Suprapubic skin (tissue), 4 donors: Measurements from ENCODE around the gene LRP4. TPM values are rescaled to one million over a fixed set of nuclear protein-coding genes. Genes with fewer than 3 reads are reported as not detected.
A peak's percentile ranks its signal among the peaks of the same experiment; 100 is the strongest.

Experiments used
- DNase-seq, 2 donors: peaks; one replicate each; pipeline ENCODE4 v3.0.0-alpha.2; 2019; ENCODE audit warnings: low spot score in 2 of 2
- H3K27ac ChIP-seq: fragments of 200-600 bp; sonication (generic); one replicate; pipeline ENCODE4 v1.5.1; 2019
- H3K27me3 ChIP-seq: fragments of 200-600 bp; sonication (generic); one replicate; pipeline ENCODE4 v1.5.1; 2019
- H3K36me3 ChIP-seq: fragments of 200-600 bp; sonication (generic); one replicate; pipeline ENCODE4 v1.5.1; 2019
- H3K4me1 ChIP-seq: fragments of 200-600 bp; sonication (generic); one replicate; pipeline ENCODE4 v1.5.1; 2019
- H3K4me3 ChIP-seq: fragments of 200-600 bp; sonication (generic); one replicate; pipeline ENCODE4 v1.5.1; 2019; ENCODE audit warnings: mild to moderate bottlenecking
- H3K9me3 ChIP-seq: fragments of 200-600 bp; sonication (generic); one replicate; pipeline ENCODE4 v1.5.1; 2019
- CTCF ChIP-seq, 2 donors: fragments of 200-600 bp in 1 of 2; fragments of 450-650 bp in 1 of 2; sonication (generic) in 1 of 2; IDR thresholded peaks; one replicate each; pipeline ENCODE4 v1.5.1; 2016 to 2019; ENCODE audit warnings: antibody characterized with exemption in 2 of 2, mild to moderate bottlenecking in 1 of 2, moderate library complexity in 1 of 2
- EP300 ChIP-seq: sonication (generic); formaldehyde crosslinking; IDR thresholded peaks from one replicate; pipeline ENCODE4 v1.6.1; 2017; ENCODE audit warnings: antibody characterized with exemption
- POLR2A ChIP-seq, 2 donors: fragments of 450-650 bp; IDR thresholded peaks; one replicate each; pipeline ENCODE4 v1.6.1; 2017; ENCODE audit warnings: antibody characterized with exemption in 2 of 2, mild to moderate bottlenecking in 2 of 2, moderate library complexity in 2 of 2
- POLR2AphosphoS5 ChIP-seq, 3 donors: sonication (generic); formaldehyde crosslinking; IDR thresholded peaks; one replicate each; pipeline ENCODE4 v1.6.1; 2017; ENCODE audit warnings: antibody characterized with exemption in 3 of 3
- WGBS: methylation state at CpG from one replicate; pipeline ENCODE4 v1.1.5; 2018; 5-methylcytosine and 5-hydroxymethylcytosine counted together
- total RNA-seq, 4 donors: library from RNA; depleted of rRNA; stranded (reverse); fragments of >200 nt; gene quantifications; one replicate each; pipeline ENCODE4 v1.1.0, GENCODE V29; 2016

LRP4 gene
- total RNA-seq, 4 donors from 2014 or later = 52.2 to 308 (median 90.4) TPM

DNA sequence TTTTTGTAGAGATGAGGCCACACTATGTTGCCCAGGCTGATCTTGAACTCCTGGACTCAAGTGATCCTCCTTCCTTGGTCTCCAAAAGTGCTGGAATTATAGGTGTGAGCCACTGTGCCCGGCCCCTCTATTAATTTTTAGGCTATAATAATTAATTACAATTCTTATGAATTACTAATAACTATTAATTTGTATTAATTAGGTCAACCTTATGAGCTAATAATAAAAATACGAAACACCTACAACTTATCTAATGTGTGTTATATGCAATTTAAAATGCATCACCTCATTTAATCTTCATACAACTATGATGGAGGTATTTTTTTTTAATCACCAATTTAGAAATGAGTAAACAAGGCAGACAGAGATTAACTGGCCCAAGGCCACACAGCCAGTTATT is 26.2 kb downstream of the LRP4 start:
- no peak for TF ChIP-seq POLR2AphosphoS5 (IDR thresholded peaks at IDR 0.05)
- no peak for TF ChIP-seq POLR2A (IDR thresholded peaks at IDR 0.05)
- no peak for TF ChIP-seq EP300
- TF ChIP-seq CTCF (IDR thresholded peaks at IDR 0.05) = no peak
- WGBS = 93% methylated on average over 2 of the region's 2 CpGs
- DNase-seq = no peak
- H3K27me3 ChIP-seq = no peaks in the 10 kb centered on the region
- H3K4me3 ChIP-seq = no peak overlapping the region
- no peak overlapping the region for H3K27ac ChIP-seq
- H3K9me3 ChIP-seq = no peaks in the 10 kb centered on the region
- peaks cover 52% of the 10 kb centered on the region for H3K36me3 ChIP-seq
- peaks cover 16% of the 10 kb centered on the region for H3K4me1 ChIP-seq

DNA sequence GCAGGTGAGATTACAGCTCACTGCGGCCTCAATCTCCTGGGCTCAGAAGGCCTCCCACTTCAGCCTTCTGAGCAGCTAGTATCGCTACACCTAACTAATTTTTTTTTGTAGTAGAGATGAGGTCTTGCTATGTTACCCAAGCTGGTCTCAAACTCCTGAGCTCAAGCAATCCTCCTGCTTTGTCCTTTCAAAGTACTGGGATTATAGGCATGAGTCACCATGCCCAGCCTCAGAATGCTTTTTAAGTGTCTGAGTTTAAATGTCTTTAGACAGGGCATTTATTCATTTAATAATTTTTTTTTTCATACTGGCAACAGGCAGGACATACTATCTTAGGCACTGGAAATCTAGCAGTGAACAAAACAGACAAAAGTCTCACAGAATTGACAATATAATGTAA is 27.7 kb downstream of the LRP4 start:
- Histone ChIP-seq H3K9me3 (no peaks in the 10 kb centered on the region), H3K27ac (no peak overlapping the region), H3K36me3 (peaks cover 59% of the 10 kb centered on the region), H3K27me3 (no peaks in the 10 kb centered on the region), H3K4me3 (no peak overlapping the region), H3K4me1 (peaks cover 2% of the 10 kb centered on the region)
- WGBS = 92% methylated on average over 2 of the region's 2 CpGs
- DNase-seq = no peak
- TF ChIP-seq EP300 (no peak), CTCF (IDR thresholded peaks at IDR 0.05) (no peak), POLR2AphosphoS5 (IDR thresholded peaks at IDR 0.05) (no peak), POLR2A (IDR thresholded peaks at IDR 0.05) (no peak)

DNA sequence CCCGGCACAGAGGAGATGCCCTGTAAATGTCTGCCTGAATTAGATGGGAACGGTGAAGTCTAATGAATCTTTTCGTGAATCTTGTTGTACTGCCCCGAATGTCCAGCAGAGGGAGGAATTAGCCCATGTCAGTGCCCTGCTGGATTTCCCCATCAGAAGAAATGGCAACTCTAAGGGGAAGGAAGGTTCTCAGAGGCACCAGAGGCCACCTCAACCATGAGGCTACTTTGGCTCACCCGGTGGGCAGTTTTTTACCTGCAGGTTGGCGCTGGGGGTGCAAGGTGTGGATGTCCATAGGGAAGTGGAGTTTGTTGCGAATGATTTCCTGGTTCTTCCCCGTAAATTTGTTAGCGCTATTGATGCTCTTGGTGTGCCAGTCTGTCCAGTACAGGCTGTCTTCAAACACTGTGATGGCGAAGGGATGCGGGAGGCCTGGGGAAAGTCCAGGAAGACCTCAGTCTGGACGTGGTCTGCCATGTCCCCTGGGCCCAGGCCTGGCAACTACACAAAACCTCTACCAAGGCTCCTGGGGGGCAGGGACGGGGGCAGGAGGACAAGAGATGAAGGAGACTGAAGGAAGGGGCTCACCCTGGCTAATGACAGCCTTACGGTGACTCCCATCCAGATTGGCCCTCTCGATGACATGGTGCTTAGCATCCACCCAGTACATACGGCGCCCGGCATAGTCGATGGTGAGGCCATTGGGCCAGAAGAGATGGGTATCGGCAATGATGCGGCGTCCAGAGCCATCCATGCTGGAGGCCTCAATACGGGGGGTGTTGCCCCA is 28.5 kb downstream of the LRP4 start:
- DNase-seq = peak in 1 of 2 donors; percentile 80
- H3K36me3 ChIP-seq = peaks cover 59% of the 10 kb centered on the region
- H3K27me3 ChIP-seq = no peaks in the 10 kb centered on the region
- TF ChIP-seq POLR2AphosphoS5 (IDR thresholded peaks at IDR 0.05) = no peak
- TF ChIP-seq CTCF (IDR thresholded peaks at IDR 0.05) = peak; percentile 74 to 91
- H3K4me3 ChIP-seq = no peak overlapping the region
- 66% methylated on average over 23 of the region's 23 CpGs for WGBS
- H3K27ac ChIP-seq = no peak overlapping the region
- H3K4me1 ChIP-seq = no peaks in the 10 kb centered on the region
- no peaks in the 10 kb centered on the region for H3K9me3 ChIP-seq

GRCh38 chr11:46889251-46889650 is 29.1 kb downstream of the LRP4 start:
- TF ChIP-seq POLR2AphosphoS5 (IDR thresholded peaks at IDR 0.05) (no peak), EP300 (no peak), POLR2A (IDR thresholded peaks at IDR 0.05) (no peak), CTCF (IDR thresholded peaks at IDR 0.05) (no peak)
- Histone ChIP-seq H3K4me1 (no peaks in the 10 kb centered on the region), H3K27me3 (no peaks in the 10 kb centered on the region), H3K4me3 (no peak overlapping the region), H3K27ac (no peak overlapping the region), H3K9me3 (no peaks in the 10 kb centered on the region), H3K36me3 (peaks cover 56% of the 10 kb centered on the region)
- WGBS = 79% methylated on average over 7 of the region's 7 CpGs
- DNase-seq = no peak

DNA sequence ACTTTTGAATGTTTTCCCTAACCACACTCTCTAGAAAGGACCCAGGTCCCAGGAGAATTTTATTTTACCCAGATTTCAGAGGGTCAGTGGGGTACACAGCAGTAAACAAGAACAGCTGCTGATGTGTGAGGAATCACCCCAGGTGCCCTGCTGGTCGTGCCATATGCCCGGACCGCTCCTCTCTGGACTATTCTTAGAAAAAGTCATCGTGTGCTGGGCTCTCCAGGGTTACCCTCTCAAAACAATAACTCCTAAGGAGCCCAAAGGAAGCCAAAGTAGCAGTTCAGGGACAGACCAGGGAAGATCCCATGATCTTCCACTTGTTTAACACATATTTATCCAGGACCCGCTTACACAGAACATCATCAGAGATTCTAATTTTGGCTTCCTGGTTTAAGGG is 29.7 kb downstream of the LRP4 start:
- H3K4me3 ChIP-seq = no peak overlapping the region
- 91% methylated on average over 5 of the region's 5 CpGs for WGBS
- no peaks in the 10 kb centered on the region for H3K4me1 ChIP-seq
- DNase-seq = no peak
- no peaks in the 10 kb centered on the region for H3K27me3 ChIP-seq
- H3K27ac ChIP-seq = no peak overlapping the region
- no peaks in the 10 kb centered on the region for H3K9me3 ChIP-seq
- peaks cover 57% of the 10 kb centered on the region for H3K36me3 ChIP-seq
- no peak for TF ChIP-seq CTCF (IDR thresholded peaks at IDR 0.05)
- no peak for TF ChIP-seq POLR2AphosphoS5 (IDR thresholded peaks at IDR 0.05)
- TF ChIP-seq EP300 = no peak
- TF ChIP-seq POLR2A (IDR thresholded peaks at IDR 0.05) = no peak
